GM18511 (cell line): ENCODE results near the gene RBCK1.
"Not testable (repeated sequence)": the region's sequence is repeated elsewhere in the genome, so short reads cannot be mapped to it uniquely, and the experiment has no call there.

Experiments used
- ATAC-seq: cut with Tn5 transposase; IDR thresholded peaks from one replicate; pipeline ENCODE4 v1.9.1; 2021; ENCODE audit warnings: mild to moderate bottlenecking, moderate library complexity; ENCODE audit not compliant: unreplicated experiment

RBCK1 gene

GRCh38 chr20:407953-408842 is at the start of gene RBCK1:
Gene RBCK1, plus strand, starts transcription at chr20:408299. Its CDS starts 459 bp downstream, at chr20:408758.
- ATAC-seq: peak; percentile 80

- no peak for ATAC-seq
Measured at GRCh38 chr20:358891-359555, 49.1 kb upstream of the RBCK1 start.

- ATAC-seq: no peak
Measured at GRCh38 chr20:361561-361960, 46.5 kb upstream of the RBCK1 start.

- no peak for ATAC-seq
Measured at GRCh38 chr20:362271-363254, 45.5 kb upstream of the RBCK1 start.

GRCh38 chr20:363319-364078 is 44.6 kb upstream of the RBCK1 start:
- no peak for ATAC-seq

- ATAC-seq: no peak
Measured at GRCh38 chr20:364905-365794, 42.9 kb upstream of the RBCK1 start.

GRCh38 chr20:366041-366718 is 41.9 kb upstream of the RBCK1 start:
- no peak for ATAC-seq

- no peak for ATAC-seq
Measured at GRCh38 chr20:366719-367485, 41.2 kb upstream of the RBCK1 start.

- ATAC-seq: no peak
Measured at GRCh38 chr20:367486-367887, 40.6 kb upstream of the RBCK1 start.

GRCh38 chr20:368915-369314 is 39.2 kb upstream of the RBCK1 start:
- ATAC-seq: no peak

GRCh38 chr20:370151-370600 is 37.9 kb upstream of the RBCK1 start:
- ATAC-seq: no peak

GRCh38 chr20:370977-371754 is 36.9 kb upstream of the RBCK1 start:
- no peak for ATAC-seq

GRCh38 chr20:371755-372542 is 36.1 kb upstream of the RBCK1 start:
- ATAC-seq: no peak

GRCh38 chr20:372543-373082 is 35.5 kb upstream of the RBCK1 start:
- not testable (repeated sequence) for ATAC-seq

GRCh38 chr20:373171-373890 is 34.8 kb upstream of the RBCK1 start:
- ATAC-seq: no peak
